A549 (cell line): ENCODE data around the gene EVPL. TPM values are rescaled to one million over a fixed set of nuclear protein-coding genes. Genes with fewer than 3 reads are reported as not detected.

Experiments used
- ATAC-seq, 2 experiments: fragments of 200-7000 bp in 1 of 2; fragments of >200 bp in 1 of 2; cut with Nextera tagmentation in 1 of 2; cut with Tn5 transposase in 1 of 2; 3 replicates each; pipeline versions ENCODE4 v1.8.0 to v1.9.1; 2018 to 2020; ENCODE audit warnings: mild to moderate bottlenecking in 1 of 2, moderate library complexity in 1 of 2
- CTCF ChIA-PET: fragments of 300-600 bp; sonication (Branson Sonifier 250); formaldehyde crosslinking; extraction: SDS; loops from one replicate; lab custom pipeline; 2021; ENCODE audit warnings: antibody characterized with exemption, inconsistent platforms; lab: Yijun Ruan, JAX
- POLR2A ChIA-PET: fragments of 350-600 bp; formaldehyde crosslinking; extraction: SDS; loops from one replicate; lab custom pipeline; 2021; ENCODE audit warnings: antibody characterized with exemption, inconsistent platforms; lab: Yijun Ruan, JAX
- DNase-seq, 2 experiments: peaks; one replicate each; pipeline versions ENCODE4 v3.0.0 to v3.0.0-alpha.2; 2011 to 2016; ENCODE audit warnings: low read depth in 1 of 2, low spot score in 1 of 2
- FAIRE-seq: peaks from 2 replicates; lab custom pipeline; 2011; peaks lifted over from hg19 to GRCh38; lab: Jason Lieb, UNC
- H3K27ac ChIP-seq, 2 experiments: fragments of >200 bp; sonication (Bioruptor Twin); formaldehyde crosslinking; 3 replicates each; pipeline ENCODE4 v1.5.1; 2016 to 2017
- H3K4me1 ChIP-seq: fragments of >200 bp; sonication (Bioruptor Twin); formaldehyde crosslinking; 3 replicates; pipeline ENCODE4 v1.6.1; 2016
- H3K4me2 ChIP-seq: fragments of >200 bp; sonication (Bioruptor Twin); formaldehyde crosslinking; 3 replicates; pipeline ENCODE4 v1.6.1; 2016
- H3K4me3 ChIP-seq: fragments of >200 bp; sonication (Bioruptor Twin); formaldehyde crosslinking; 3 replicates; pipeline ENCODE4 v1.5.1; 2016
- H3K9me3 ChIP-seq: fragments of >200 bp; sonication (Bioruptor Twin); formaldehyde crosslinking; 3 replicates; pipeline ENCODE4 v1.6.1; 2016
- BCL3 ChIP-seq: fragments of >200 bp; sonication (Bioruptor Twin); formaldehyde crosslinking; IDR thresholded peaks from 3 replicates; pipeline ENCODE4 v1.6.1; 2016
- CBX2 ChIP-seq: fragments of 200-600 bp; sonication (generic); IDR thresholded peaks from 2 replicates; pipeline ENCODE4 v1.6.1; 2016; ENCODE audit warnings: low read depth, mild to moderate bottlenecking, borderline replicate concordance
- CEBPB ChIP-seq, 2 experiments: fragments of >200 bp in 1 of 2; sonication (Bioruptor Twin) in 1 of 2; formaldehyde crosslinking in 1 of 2; IDR thresholded peaks; 2 replicates each; pipeline ENCODE4 v1.6.1; 2012 to 2016
- CTCF ChIP-seq: fragments of >200 bp; sonication (Bioruptor Twin); formaldehyde crosslinking; IDR thresholded peaks from 3 replicates; pipeline ENCODE4 v1.5.1; 2016
- E2F6 ChIP-seq: IDR thresholded peaks from 2 replicates; pipeline ENCODE4 v1.6.1; 2012; ENCODE audit warnings: low read depth, borderline replicate concordance
- ELK1 ChIP-seq: fragments of 150-350 bp; IDR thresholded peaks from 2 replicates; pipeline ENCODE4 v1.6.1; 2014; ENCODE audit warnings: low read depth, mild to moderate bottlenecking, low read length
- EP300 ChIP-seq, 2 experiments: fragments of >200 bp; sonication (Bioruptor Twin); formaldehyde crosslinking; IDR thresholded peaks; 2 replicates in 1 of 2; 3 replicates in 1 of 2; pipeline ENCODE4 v1.6.1; 2016 to 2017
- ESRRA ChIP-seq: fragments of 150-350 bp; IDR thresholded peaks from 2 replicates; pipeline ENCODE4 v1.6.1; 2014; ENCODE audit warnings: mild to moderate bottlenecking, low read length, borderline replicate concordance
- FOSB ChIP-seq: fragments of 250-450 bp; sonication (Bioruptor Pico); IDR thresholded peaks from 2 replicates; pipeline ENCODE4 v1.5.0; 2020; ENCODE audit warnings: mild to moderate bottlenecking, moderate library complexity
- FOSL2 ChIP-seq, 2 experiments: fragments of 450-650 bp in 1 of 2; fragments of >200 bp in 1 of 2; sonication (Bioruptor Twin) in 1 of 2; formaldehyde crosslinking; IDR thresholded peaks; 2 replicates each; pipeline versions ENCODE4 v1.5.0 to v1.6.1; 2016 to 2020; ENCODE audit warnings: mild to moderate bottlenecking in 1 of 2, moderate library complexity in 1 of 2
- FOXS1 ChIP-seq: fragments of 250-450 bp; sonication (Bioruptor Pico); IDR thresholded peaks from 2 replicates; pipeline ENCODE4 v1.5.0; 2020; ENCODE audit warnings: mild to moderate bottlenecking, moderate library complexity
- GATA3 ChIP-seq: IDR thresholded peaks from 2 replicates; pipeline ENCODE4 v1.6.1; 2012; ENCODE audit warnings: borderline replicate concordance
- HES2 ChIP-seq: fragments of >200 bp; sonication (Bioruptor Twin); formaldehyde crosslinking; IDR thresholded peaks from 2 replicates; pipeline ENCODE4 v1.6.1; 2016
- HEYL ChIP-seq: fragments of 250-450 bp; sonication (Bioruptor Pico); IDR thresholded peaks from 2 replicates; pipeline ENCODE4 v1.8.0; 2021; ENCODE audit warnings: mild to moderate bottlenecking, moderate library complexity
- HOXB5 ChIP-seq: fragments of 250-450 bp; sonication (Bioruptor Pico); IDR thresholded peaks from 2 replicates; pipeline ENCODE4 v1.5.0; 2020; ENCODE audit warnings: mild to moderate bottlenecking, moderate library complexity
- JUN ChIP-seq, 2 experiments: fragments of >200 bp; sonication (Bioruptor Twin); formaldehyde crosslinking; IDR thresholded peaks; 2 replicates in 1 of 2; 3 replicates in 1 of 2; pipeline ENCODE4 v1.6.1; 2016 to 2017
- KDM1A ChIP-seq: fragments of 200-600 bp; sonication (generic); IDR thresholded peaks from 2 replicates; pipeline ENCODE4 v1.6.1; 2016; ENCODE audit warnings: low read depth, mild to moderate bottlenecking
- KDM5A ChIP-seq: fragments of 200-600 bp; sonication (generic); IDR thresholded peaks from 2 replicates; pipeline ENCODE4 v1.6.1; 2016; ENCODE audit warnings: antibody characterized with exemption, mild to moderate bottlenecking
- MAFK ChIP-seq: fragments of 450-650 bp; IDR thresholded peaks from 2 replicates; pipeline ENCODE4 v1.6.1; 2014; ENCODE audit not compliant: partially characterized antibody
- MAZ ChIP-seq: fragments of 150-350 bp; IDR thresholded peaks from 2 replicates; pipeline ENCODE4 v1.6.1; 2014; ENCODE audit warnings: antibody characterized with exemption, low read depth, low read length, borderline replicate concordance
- NFE2L2 ChIP-seq: fragments of 150-350 bp; conservative IDR thresholded peaks from 2 replicates; pipeline ENCODE4 v1.6.1; 2014; ENCODE audit warnings: low read length
- NPAS2 ChIP-seq: fragments of 250-450 bp; sonication (Bioruptor Pico); IDR thresholded peaks from 2 replicates; pipeline ENCODE4 v1.8.0; 2022; ENCODE audit warnings: mild to moderate bottlenecking, moderate library complexity, borderline replicate concordance
- NR3C1 ChIP-seq: fragments of >200 bp; sonication (Bioruptor Twin); formaldehyde crosslinking; IDR thresholded peaks from 3 replicates; pipeline ENCODE4 v1.6.1; 2017
- PBX3 ChIP-seq: IDR thresholded peaks from 2 replicates; pipeline ENCODE4 v1.6.1; 2012
- POLR2AphosphoS2 ChIP-seq: conservative IDR thresholded peaks from 2 replicates; pipeline ENCODE4 v1.6.1; 2012; ENCODE audit warnings: low read length, improper control_type of control experiment, inconsistent platforms
- RAD21 ChIP-seq, 2 experiments: fragments of >200 bp in 1 of 2; sonication (Bioruptor Twin) in 1 of 2; formaldehyde crosslinking in 1 of 2; IDR thresholded peaks in 1 of 2; conservative IDR thresholded peaks in 1 of 2; 2 replicates in 1 of 2; 3 replicates in 1 of 2; pipeline ENCODE4 v1.6.1; 2012 to 2018; ENCODE audit warnings: inconsistent platforms in 1 of 2
- RARB ChIP-seq: fragments of 250-450 bp; sonication (Bioruptor Pico); IDR thresholded peaks from 2 replicates; pipeline ENCODE4 v1.8.0; 2021; ENCODE audit warnings: mild to moderate bottlenecking, moderate library complexity
- SMC3 ChIP-seq: fragments of >200 bp; sonication (Bioruptor Twin); formaldehyde crosslinking; IDR thresholded peaks from 3 replicates; pipeline ENCODE4 v1.6.1; 2018; ENCODE audit warnings: inconsistent platforms
- SREBF2 ChIP-seq: fragments of 450-650 bp; IDR thresholded peaks from 2 replicates; pipeline ENCODE4 v1.6.1; 2014; ENCODE audit warnings: mild to moderate bottlenecking, moderate library complexity
- TFCP2L1 ChIP-seq: fragments of 250-450 bp; sonication (Bioruptor Pico); IDR thresholded peaks from 2 replicates; pipeline ENCODE4 v1.5.0; 2021; ENCODE audit warnings: mild to moderate bottlenecking
- TP53 ChIP-seq: fragments of 250-450 bp; sonication (Bioruptor Pico); IDR thresholded peaks from 2 replicates; pipeline ENCODE4 v1.5.0; 2021; ENCODE audit warnings: mild to moderate bottlenecking, moderate library complexity
- ZNF302 ChIP-seq: fragments of 250-450 bp; sonication (Bioruptor Pico); IDR thresholded peaks from 2 replicates; pipeline ENCODE4 v1.9.0; 2021; ENCODE audit warnings: inconsistent platforms, mild to moderate bottlenecking, moderate library complexity
- ZSCAN20 ChIP-seq: fragments of 250-450 bp; sonication (Bioruptor Pico); IDR thresholded peaks from 2 replicates; pipeline ENCODE4 v1.8.0; 2022; ENCODE audit warnings: mild to moderate bottlenecking, moderate library complexity
- WGBS: methylation state at CpG from one replicate; pipeline ENCODE4 v1.1.6; 2017; ENCODE audit errors: missing lambda C conversion rate; 5-methylcytosine and 5-hydroxymethylcytosine counted together
- polyA plus RNA-seq, 4 experiments: library from polyadenylated mRNA; depleted of rRNA in 3 of 4; stranded (reverse); fragments of >200 nt; fragmentation: RNase III in 1 of 4; extraction: RNeasy Plus Mini Kit Qiagen cat#74134 plus additional on column Dnase treatment in 1 of 4; gene quantifications; 2 replicates in 3 of 4; 3 replicates in 1 of 4; pipeline ENCODE4 v1.2.3, GENCODE V29; 2011 to 2017

Gene EVPL
- polyA plus RNA-seq, 2 of the 4 experiments (the other 2 are of a cell fraction): 4.1 to 13.9 TPM

GRCh38 chr17:76008630-76009425, 18.3 kb downstream of the EVPL start:
- no peak for FAIRE-seq
- no peak overlapping the region for H3K27ac ChIP-seq
- H3K9me3 ChIP-seq: no peaks in the 10 kb centered on the region
- POLR2A ChIA-PET: no interaction called here
- DNase-seq: no peak
- H3K4me1 ChIP-seq: no peaks in the 10 kb centered on the region
- 97% methylated on average over 56 of the region's 56 CpGs for WGBS
- no peak overlapping the region for H3K4me3 ChIP-seq
- CTCF ChIA-PET: interaction anchor here (0.5 to 24.2 kb wide), 18 partner anchors 6 to 389 kb away, joined by 3 to 408 read pairs (median 4); partner anchors contain the start of genes CDK3, EVPL, MRPL38 and SPHK1
- no peak for ATAC-seq
- TF ChIP-seq RARB (CRISPR knock-in tag) (no peak), FOSL2 (IDR thresholded peaks at IDR 0.05) (no peak), FOSL2 (CRISPR knock-in tag; IDR thresholded peaks at IDR 0.05) (no peak), SREBF2 (no peak), GATA3 (no peak), CBX2 (no peak), HOXB5 (CRISPR knock-in tag) (no peak), ESRRA (no peak), NR3C1 (no peak), MAFK (no peak), PBX3 (no peak), POLR2AphosphoS2 (no peak), ZNF302 (CRISPR knock-in tag) (no peak), JUN (IDR thresholded peaks at IDR 0.05) (no peak), CEBPB (IDR thresholded peaks at IDR 0.05) (no peak), SMC3 (no peak), MAZ (no peak), FOXS1 (no peak), NPAS2 (CRISPR knock-in tag) (no peak), HEYL (CRISPR knock-in tag) (no peak)
- H3K4me2 ChIP-seq: no peak overlapping the region

- Histone ChIP-seq H3K9me3 (no peaks in the 10 kb centered on the region), H3K27ac (no peak overlapping the region), H3K4me1 (no peaks in the 10 kb centered on the region), H3K4me2 (no peak overlapping the region), H3K4me3 (no peak overlapping the region)
- ATAC-seq (no peak), FAIRE-seq (no peak), DNase-seq (no peak)
- ChIA-PET CTCF (interaction anchor here (0.8 to 24.2 kb wide), 15 partner anchors 6 to 389 kb away, joined by 3 to 408 read pairs (median 5); partner anchors contain the start of genes CDK3, EVPL, MRPL38 and SPHK1), POLR2A (no interaction called here)
- WGBS: 96% methylated on average over 36 of the region's 36 CpGs
- TF ChIP-seq KDM1A (no peak), NR3C1 (no peak), KDM5A (no peak), HES2 (no peak), BCL3 (no peak), NFE2L2 (no peak), EP300 (IDR thresholded peaks at IDR 0.05) (no peak), HOXB5 (CRISPR knock-in tag) (no peak), TFCP2L1 (CRISPR knock-in tag) (no peak), ZSCAN20 (CRISPR knock-in tag) (no peak), TP53 (CRISPR knock-in tag) (no peak), ELK1 (no peak), CTCF (no peak), SREBF2 (no peak), E2F6 (no peak), RAD21 (conservative IDR thresholded peaks at IDR 0.05 in 1 of 2, IDR thresholded peaks at IDR 0.05 in 1 of 2) (no peak), FOSB (CRISPR knock-in tag) (no peak)
These were observed 18.9 kb downstream of the EVPL start for GRCh38 chr17:76008208-76008607.
